NCI-H187 (cell line): ENCODE data around the gene ISM2.

Experiments
- DNase-seq, 2 experiments: peaks; one replicate each; lab custom pipeline; 2025; lab: John Stamatoyannopoulos, UW

Gene ISM2

GRCh38 chr14:77507762-77508161 is 9.1 kb upstream of the ISM2 start:
- DNase-seq, result no peak

GRCh38 chr14:77505031-77505430 is 6.4 kb upstream of the ISM2 start:
- no peak for DNase-seq

GRCh38 chr14:77503138-77503537 is 4.5 kb upstream of the ISM2 start:
- no peak for DNase-seq

GRCh38 chr14:77502109-77502782 is 3.6 kb upstream of the ISM2 start:
- no peak for DNase-seq

GRCh38 chr14:77498984-77499527 is 440 bp upstream of the ISM2 start:
- DNase-seq, result no peak

GRCh38 chr14:77495334-77495733 is 3.3 kb downstream of the ISM2 start:
- DNase-seq, result no peak

GRCh38 chr14:77491056-77491455 is 7.6 kb downstream of the ISM2 start:
- DNase-seq, result no peak

GRCh38 chr14:77490347-77490986 is 8.1 kb downstream of the ISM2 start:
- DNase-seq, result no peak

GRCh38 chr14:77489041-77489440 is 9.6 kb downstream of the ISM2 start:
- no peak for DNase-seq

GRCh38 chr14:77488558-77488957 is 10.1 kb downstream of the ISM2 start:
- no peak for DNase-seq

GRCh38 chr14:77485901-77486678 is 12.5 kb downstream of the ISM2 start:
- DNase-seq, result no peak

GRCh38 chr14:77485256-77485655 is 13.4 kb downstream of the ISM2 start:
- no peak for DNase-seq

- DNase-seq, result no peak
Observed at GRCh38 chr14:77482422-77482821, 16.2 kb downstream of the ISM2 start.

- DNase-seq, result no peak
Observed at GRCh38 chr14:77478796-77479195, 19.8 kb downstream of the ISM2 start.

- DNase-seq, result no peak
Observed at GRCh38 chr14:77478029-77478428, 20.6 kb downstream of the ISM2 start.

GRCh38 chr14:77475432-77476115 is 23.0 kb downstream of the ISM2 start:
- no peak for DNase-seq

- no peak for DNase-seq
Observed at GRCh38 chr14:77474479-77475177, 24.0 kb downstream of the ISM2 start.

- no peak for DNase-seq
Observed at GRCh38 chr14:77473921-77474320, 24.7 kb downstream of the ISM2 start.

- no peak for DNase-seq
Observed at GRCh38 chr14:77470224-77470870, 28.3 kb downstream of the ISM2 start.

- no peak for DNase-seq
Observed at GRCh38 chr14:77469539-77469938, 29.1 kb downstream of the ISM2 start.

- no peak for DNase-seq
Observed at GRCh38 chr14:77469067-77469505, 29.5 kb downstream of the ISM2 start.
